ENCODE data around the gene PARP15. TPM values are rescaled to one million over a fixed set of nuclear protein-coding genes. Genes with fewer than 3 reads are reported as not detected.

The PARP15 gene
- total RNA-seq: under 0.01 and 0.18 TPM in 2 replicates

DNA sequence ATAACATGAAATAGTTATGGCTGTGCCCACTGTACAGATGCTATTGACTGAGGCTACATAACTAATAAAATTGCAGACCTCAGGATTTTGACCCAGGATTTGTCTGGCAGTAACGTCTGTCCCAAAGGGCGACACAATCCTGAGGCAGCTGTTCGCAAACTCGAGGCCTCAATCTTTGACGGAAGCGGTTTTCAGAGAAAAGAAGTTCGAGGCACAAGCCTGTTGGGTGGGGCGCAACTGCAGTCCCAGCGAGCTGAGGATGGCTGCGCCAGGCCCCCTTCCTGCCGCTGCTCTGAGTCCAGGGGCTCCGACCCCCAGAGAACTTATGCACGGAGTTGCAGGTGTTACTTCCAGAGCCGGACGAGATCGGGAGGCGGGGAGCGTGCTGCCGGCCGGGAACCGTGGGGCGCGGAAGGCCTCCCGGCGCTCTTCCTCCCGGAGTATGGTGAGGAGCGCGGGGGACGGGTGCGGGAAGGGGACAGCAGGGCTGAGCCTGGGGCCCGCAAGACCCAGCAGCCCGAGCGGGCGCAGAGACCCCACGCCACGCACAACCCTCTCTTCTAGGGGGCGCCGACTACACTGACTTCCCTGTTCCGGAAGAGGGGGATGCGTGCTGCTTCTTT lies at the start of gene PARP15:
TSS of gene PARP15 (plus strand) at position 242 of the 623 bp plus-strand sequence. CDS start at position 260, 18 bp downstream.

DNA sequence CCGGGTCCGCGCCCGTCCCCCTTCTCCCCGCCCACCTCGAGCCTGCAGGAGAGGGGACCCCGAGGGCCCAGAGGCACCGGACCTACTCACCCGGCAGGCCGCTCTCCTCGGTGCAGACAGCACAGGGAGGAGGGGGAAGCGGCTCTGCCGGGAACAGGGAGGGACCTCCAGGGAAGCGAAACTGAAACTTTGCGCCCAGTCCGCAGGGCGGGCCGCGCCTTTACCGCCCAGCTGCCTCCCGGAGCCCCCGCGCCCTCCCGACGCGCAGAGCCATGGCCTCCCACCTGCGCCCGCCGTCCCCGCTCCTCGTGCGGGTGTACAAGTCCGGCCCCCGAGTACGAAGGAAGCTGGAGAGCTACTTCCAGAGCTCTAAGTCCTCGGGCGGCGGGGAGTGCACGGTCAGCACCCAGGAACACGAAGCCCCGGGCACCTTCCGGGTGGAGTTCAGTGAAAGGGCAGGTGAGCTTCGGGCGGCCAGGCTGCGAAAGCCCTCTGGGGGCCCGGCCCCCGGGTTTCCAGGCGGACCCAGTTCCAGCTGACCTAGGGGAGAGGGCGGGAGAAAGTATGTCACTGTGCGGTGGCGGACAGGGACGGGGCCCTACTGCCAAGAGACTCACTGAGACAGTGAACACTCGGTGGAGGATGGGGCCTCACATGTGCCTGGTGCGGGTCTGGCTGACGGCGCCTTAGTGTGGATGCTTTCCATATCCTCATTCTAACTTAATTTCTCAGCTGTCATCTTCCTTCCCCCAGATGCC lies 13.1 kb upstream of the PARP15 start, which contains the start of the genes DTX3L and PARP9:
TSS of gene DTX3L (plus strand) at position 184 of the 758 bp plus-strand sequence. CDS start at position 273, 89 bp downstream.
TSS of gene PARP9 (minus strand) at position 146 of the 758 bp plus-strand sequence. CDS start 4,680 bp downstream, outside the sequence.

DNA sequence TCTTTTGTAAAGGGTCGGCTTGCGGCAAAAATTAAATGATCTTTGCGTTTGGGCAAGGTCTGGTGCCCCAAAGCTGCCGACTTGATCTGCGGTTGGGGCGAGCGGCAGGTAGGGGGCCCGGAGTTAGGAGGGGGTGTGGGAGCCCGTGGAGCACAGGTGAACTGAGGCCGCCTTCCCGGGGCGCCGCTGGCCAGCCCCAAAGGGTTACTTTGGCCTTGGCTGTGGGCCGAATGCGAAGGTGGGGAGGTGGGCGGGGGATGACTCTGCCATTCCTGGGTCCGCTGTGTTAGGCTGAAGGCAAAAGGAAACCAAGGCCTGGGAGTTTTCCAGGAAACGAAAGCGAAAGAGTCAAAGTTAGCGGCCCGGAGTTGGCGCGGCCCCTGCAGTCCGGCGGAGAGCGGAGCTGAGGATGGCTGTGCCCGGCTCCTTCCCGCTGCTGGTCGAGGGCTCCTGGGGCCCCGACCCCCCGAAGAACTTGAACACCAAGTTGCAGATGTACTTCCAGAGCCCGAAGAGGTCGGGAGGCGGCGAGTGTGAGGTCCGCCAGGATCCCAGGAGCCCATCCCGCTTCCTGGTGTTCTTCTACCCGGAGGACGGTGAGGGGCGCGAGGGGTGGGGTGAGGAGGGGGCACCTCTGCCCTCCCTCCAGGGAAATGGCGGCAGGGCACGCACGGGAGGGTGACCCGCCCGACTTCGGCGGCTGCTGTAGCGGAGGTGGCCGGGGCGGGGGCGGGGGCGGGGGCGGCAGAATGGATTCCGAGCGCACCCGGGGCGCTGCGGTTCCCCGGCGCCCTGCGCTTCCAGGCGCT lies 103.2 kb downstream of the PARP15 start, which contains the start of gene PARP14:
TSS of gene PARP14 (plus strand) at position 365 of the 809 bp plus-strand sequence. CDS start at position 410, 45 bp downstream.

Other genes starting within 250 kb of the PARP15 start
- gene MIX23, start 194.4 kb upstream of the PARP15 start, total RNA-seq: 26.1 and 26.5 TPM in 2 replicates
- gene FAM162A, start 193.5 kb upstream of the PARP15 start, total RNA-seq: 31.6 and 34.7 TPM in 2 replicates
- gene WDR5B, start 161.6 kb upstream of the PARP15 start, total RNA-seq: 5.9 and 6.5 TPM in 2 replicates
- 40.1 and 64.9 TPM in 2 replicates for gene KPNA1, start 62.7 kb upstream of the PARP15 start, total RNA-seq
- 10.1 and 11.5 TPM in 2 replicates for gene PARP9, start 13.3 kb upstream of the PARP15 start, total RNA-seq
- 8.6 and 17.3 TPM in 2 replicates for gene DTX3L, start 13.3 kb upstream of the PARP15 start, total RNA-seq
- 47.2 and 54.5 TPM in 2 replicates for gene PARP14, start 103.2 kb downstream of the PARP15 start, total RNA-seq
- gene HSPBAP1, start 216.2 kb downstream of the PARP15 start, total RNA-seq: 6.3 and 8.0 TPM in 2 replicates
- gene SLC49A4, start 217.4 kb downstream of the PARP15 start, total RNA-seq: 15.0 and 22.6 TPM in 2 replicates

All from smooth muscle cell of the umbilical artery (primary cell).